Activated naive CD8-positive, alpha-beta T cell treated with anti-CD3 and anti-CD28 coated beads for 36 hours (primary cell): Measurements from ENCODE around the gene MICAL3. TPM values are rescaled to one million over a fixed set of nuclear protein-coding genes. Genes with fewer than 3 reads are reported as not detected.

Experiments
- DNase-seq: peaks from one replicate; pipeline ENCODE4 v3.0.0; 2021
- H3K27ac Mint-ChIP-seq: one replicate; pipeline ENCODE4 v1.8.0; 2022; ENCODE audit warnings: mild to moderate bottlenecking, moderate library complexity, mixed read lengths
- H3K27me3 Mint-ChIP-seq: one replicate; pipeline ENCODE4 v1.8.0; 2022; ENCODE audit warnings: mild to moderate bottlenecking, mixed read lengths
- H3K36me3 Mint-ChIP-seq: one replicate; pipeline ENCODE4 v1.8.0; 2021; ENCODE audit warnings: mild to moderate bottlenecking, mixed read lengths
- H3K4me1 Mint-ChIP-seq: one replicate; pipeline ENCODE4 v1.8.0; 2021; ENCODE audit warnings: mixed read lengths
- H3K4me3 Mint-ChIP-seq: one replicate; pipeline ENCODE4 v1.8.0; 2022; ENCODE audit warnings: mild to moderate bottlenecking, moderate library complexity, mixed read lengths
- H3K9me3 Mint-ChIP-seq: one replicate; pipeline ENCODE4 v1.8.0; 2022; ENCODE audit warnings: mixed read lengths
- total RNA-seq, 2 experiments: library from RNA; stranded (reverse); gene quantifications; one replicate each; pipeline ENCODE4 v1.2.3, GENCODE V29; 2021

The MICAL3 gene
- total RNA-seq, 2 experiments from 2014 or later = 36.6 to 41.3 TPM

GRCh38 chr22:17965538-17966402 lies 58.6 kb downstream of the MICAL3 start:
- no peak for DNase-seq
- no peaks in the 10 kb centered on the region for H3K9me3 Mint-ChIP-seq
- peaks cover 3% of the 10 kb centered on the region for H3K4me1 Mint-ChIP-seq
- no peak overlapping the region for H3K4me3 Mint-ChIP-seq
- H3K36me3 Mint-ChIP-seq = peaks cover 2% of the 10 kb centered on the region
- no peaks in the 10 kb centered on the region for H3K27me3 Mint-ChIP-seq
- H3K27ac Mint-ChIP-seq = no peak overlapping the region

DNA sequence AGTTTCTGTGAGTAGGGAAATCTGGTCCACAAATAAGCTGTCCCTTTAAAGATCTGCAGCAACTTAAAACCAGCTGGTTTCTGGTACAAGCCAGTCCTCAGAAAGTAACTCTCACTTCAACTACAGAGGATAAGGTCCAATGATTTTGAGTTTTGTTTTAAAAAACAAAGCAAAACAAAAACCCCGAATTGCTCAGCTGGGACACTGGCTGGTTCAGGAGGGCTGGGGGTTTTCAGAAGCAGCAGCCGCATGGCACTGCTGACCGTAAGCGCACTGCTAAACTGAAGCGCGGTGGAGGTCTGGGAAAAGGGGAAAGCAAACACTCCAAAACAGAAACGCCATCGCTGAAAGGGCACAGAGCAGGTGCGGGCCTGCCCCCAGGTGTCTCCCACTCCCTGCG lies 59.7 kb downstream of the MICAL3 start:
- DNase-seq = no peak
- Mint-ChIP-seq H3K9me3 (no peaks in the 10 kb centered on the region), H3K4me1 (peaks cover 3% of the 10 kb centered on the region), H3K27ac (no peak overlapping the region), H3K27me3 (no peaks in the 10 kb centered on the region), H3K36me3 (peaks cover 2% of the 10 kb centered on the region), H3K4me3 (no peak overlapping the region)

- no peaks in the 10 kb centered on the region for H3K9me3 Mint-ChIP-seq
- peaks cover 2% of the 10 kb centered on the region for H3K36me3 Mint-ChIP-seq
- peak overlapping the region; percentile 12 for H3K27ac Mint-ChIP-seq
- DNase-seq = no peak
- peaks cover 3% of the 10 kb centered on the region for H3K4me1 Mint-ChIP-seq
- no peak overlapping the region for H3K4me3 Mint-ChIP-seq
- no peaks in the 10 kb centered on the region for H3K27me3 Mint-ChIP-seq
Measured at GRCh38 chr22:17964156-17964555, 60.2 kb downstream of the MICAL3 start.

DNA sequence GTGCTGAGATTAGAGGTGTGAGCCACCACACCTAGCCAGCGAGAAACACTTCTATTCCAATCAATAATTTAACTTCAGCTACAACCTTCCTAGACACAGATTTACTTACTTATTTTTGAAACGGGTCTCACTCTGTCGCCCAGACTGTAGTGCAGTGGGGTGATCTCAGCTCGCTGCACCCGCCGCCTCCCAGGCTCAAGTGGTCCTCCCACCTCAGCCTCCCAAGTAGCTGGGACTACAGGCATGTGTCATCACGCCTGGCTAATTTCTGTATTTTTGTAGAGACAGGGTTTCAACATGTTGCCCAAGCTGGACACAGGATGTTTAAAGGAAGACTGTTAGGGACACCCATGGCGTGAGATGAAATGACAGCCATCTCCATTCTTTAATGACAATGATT lies 61.3 kb downstream of the MICAL3 start:
- H3K4me1 Mint-ChIP-seq = peaks cover 3% of the 10 kb centered on the region
- H3K27ac Mint-ChIP-seq = no peak overlapping the region
- no peak overlapping the region for H3K4me3 Mint-ChIP-seq
- no peak for DNase-seq
- H3K9me3 Mint-ChIP-seq = no peaks in the 10 kb centered on the region
- peaks cover 1% of the 10 kb centered on the region for H3K36me3 Mint-ChIP-seq
- H3K27me3 Mint-ChIP-seq = no peaks in the 10 kb centered on the region

GRCh38 chr22:17962168-17962567 lies 62.2 kb downstream of the MICAL3 start:
- Mint-ChIP-seq H3K4me3 (no peak overlapping the region), H3K4me1 (peaks cover 3% of the 10 kb centered on the region), H3K27ac (no peak overlapping the region), H3K9me3 (no peaks in the 10 kb centered on the region), H3K36me3 (no peaks in the 10 kb centered on the region), H3K27me3 (no peaks in the 10 kb centered on the region)
- DNase-seq = no peak

DNA sequence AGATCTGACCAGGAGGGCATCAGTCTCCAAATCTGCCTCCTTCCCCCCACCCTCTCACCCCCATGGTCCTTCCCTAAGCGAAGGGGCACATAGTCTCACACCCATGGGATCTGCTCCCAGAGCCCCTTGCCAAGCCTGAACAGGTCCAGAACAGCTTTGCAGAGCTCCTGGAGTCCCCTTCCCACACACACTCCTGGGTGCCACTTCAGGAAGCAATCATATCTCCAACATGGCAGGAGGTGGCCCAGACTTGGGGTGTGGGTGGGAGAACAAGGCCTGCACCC lies 63.0 kb downstream of the MICAL3 start:
- Mint-ChIP-seq H3K27me3 (no peaks in the 10 kb centered on the region), H3K4me1 (no peaks in the 10 kb centered on the region), H3K27ac (no peak overlapping the region), H3K4me3 (no peak overlapping the region), H3K9me3 (no peaks in the 10 kb centered on the region), H3K36me3 (no peaks in the 10 kb centered on the region)
- no peak for DNase-seq

GRCh38 chr22:17960695-17961445 lies 63.5 kb downstream of the MICAL3 start:
- no peak overlapping the region for H3K4me3 Mint-ChIP-seq
- no peaks in the 10 kb centered on the region for H3K4me1 Mint-ChIP-seq
- no peaks in the 10 kb centered on the region for H3K27me3 Mint-ChIP-seq
- no peak overlapping the region for H3K27ac Mint-ChIP-seq
- H3K36me3 Mint-ChIP-seq = no peaks in the 10 kb centered on the region
- H3K9me3 Mint-ChIP-seq = no peaks in the 10 kb centered on the region
- DNase-seq = no peak

DNA sequence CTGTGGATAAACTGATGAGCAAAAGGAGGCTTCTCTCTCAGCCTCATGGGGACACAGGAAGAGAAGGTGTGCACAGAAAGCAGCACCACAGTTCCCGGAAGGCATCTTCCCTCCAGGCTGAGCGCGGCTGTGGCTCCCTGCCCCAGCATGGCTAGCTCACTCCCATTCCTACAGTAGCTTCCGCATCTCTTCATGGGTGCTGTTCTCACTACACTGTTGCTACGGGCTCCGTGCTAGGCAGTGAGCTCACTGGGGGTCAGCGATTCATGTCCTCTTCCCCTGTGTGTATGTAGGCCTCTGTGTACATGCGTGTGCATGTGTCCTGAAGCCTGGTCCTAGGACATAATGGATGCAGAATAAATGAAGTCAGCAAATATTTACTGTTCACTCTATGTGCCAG lies 64.3 kb downstream of the MICAL3 start:
- no peaks in the 10 kb centered on the region for H3K9me3 Mint-ChIP-seq
- no peak overlapping the region for H3K27ac Mint-ChIP-seq

GRCh38 chr22:17958166-17958565 lies 66.2 kb downstream of the MICAL3 start:
- Mint-ChIP-seq H3K27ac (no peak overlapping the region), H3K36me3 (no peaks in the 10 kb centered on the region), H3K9me3 (no peaks in the 10 kb centered on the region), H3K4me1 (peaks cover 6% of the 10 kb centered on the region), H3K27me3 (no peaks in the 10 kb centered on the region), H3K4me3 (no peak overlapping the region)
- DNase-seq = no peak

More for the DNA sequence above, 64.3 kb downstream of the MICAL3 start:
- no peaks in the 10 kb centered on the region for H3K4me1 Mint-ChIP-seq
- H3K4me3 Mint-ChIP-seq = no peak overlapping the region
- H3K27me3 Mint-ChIP-seq = no peaks in the 10 kb centered on the region
- H3K36me3 Mint-ChIP-seq = no peaks in the 10 kb centered on the region
- no peak for DNase-seq

DNA sequence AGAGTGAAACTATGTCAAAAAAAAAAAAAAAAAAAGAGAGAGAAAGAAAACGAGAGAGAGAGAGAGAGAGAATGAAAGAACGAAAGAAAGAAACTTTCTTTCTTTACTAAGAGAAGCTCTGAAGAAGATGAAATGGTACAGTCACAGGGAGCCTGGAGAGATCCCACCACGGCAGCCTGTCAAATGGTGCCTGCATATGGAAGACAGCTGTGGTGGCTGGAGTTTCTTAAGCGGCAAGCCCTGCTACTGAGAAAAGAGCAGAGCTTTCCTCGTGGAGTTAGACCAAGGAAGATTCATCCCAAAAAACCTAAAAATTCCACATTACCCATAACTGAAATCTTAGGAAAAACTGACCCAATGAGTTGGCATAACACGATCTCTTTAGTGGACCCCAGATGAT lies 66.7 kb downstream of the MICAL3 start:
- Mint-ChIP-seq H3K27ac (no peak overlapping the region), H3K4me3 (no peak overlapping the region), H3K36me3 (no peaks in the 10 kb centered on the region), H3K27me3 (no peaks in the 10 kb centered on the region), H3K4me1 (peaks cover 6% of the 10 kb centered on the region), H3K9me3 (no peaks in the 10 kb centered on the region)
- DNase-seq = no peak

DNA sequence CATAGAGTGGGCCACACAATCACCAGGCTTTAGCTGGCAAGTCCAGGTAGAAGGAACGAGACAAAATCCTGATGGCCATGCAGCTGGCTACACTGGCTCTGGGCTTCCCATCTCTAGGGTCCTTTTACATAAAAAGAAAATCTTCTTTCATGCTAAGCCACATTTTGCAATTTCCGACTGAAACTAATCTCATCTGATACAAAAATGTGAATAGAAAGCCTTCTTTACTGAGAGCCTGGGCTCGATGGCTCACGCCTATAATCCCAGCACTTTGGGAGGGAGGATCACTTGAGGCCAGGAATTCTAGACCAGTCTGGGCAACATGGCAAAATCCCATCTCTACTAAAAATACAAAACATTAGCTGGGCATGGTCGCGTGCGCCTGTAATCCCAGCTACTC lies 67.2 kb downstream of the MICAL3 start:
- Mint-ChIP-seq H3K36me3 (no peaks in the 10 kb centered on the region), H3K27ac (no peak overlapping the region), H3K9me3 (no peaks in the 10 kb centered on the region), H3K4me1 (peaks cover 6% of the 10 kb centered on the region), H3K27me3 (no peaks in the 10 kb centered on the region), H3K4me3 (no peak overlapping the region)
- no peak for DNase-seq

DNA sequence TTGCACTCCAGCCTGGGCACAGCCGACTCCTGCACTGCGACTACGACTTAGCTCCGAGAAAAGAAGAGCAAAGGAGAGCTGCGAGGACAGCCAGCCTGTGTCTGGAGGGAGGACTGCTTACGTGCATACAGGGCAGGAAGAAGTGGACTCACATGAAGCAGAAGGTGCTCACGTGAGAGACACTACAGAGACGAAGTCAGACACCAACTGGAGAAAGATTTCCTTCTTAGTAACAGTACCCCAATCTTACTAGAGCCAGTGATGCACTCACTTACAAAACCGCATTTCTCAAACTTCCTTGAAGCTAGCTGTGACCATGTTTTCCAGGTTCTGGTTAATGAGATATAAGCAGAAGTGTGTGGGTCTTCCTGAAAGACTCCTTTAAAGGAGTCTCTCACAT lies 67.7 kb downstream of the MICAL3 start:
- no peaks in the 10 kb centered on the region for H3K27me3 Mint-ChIP-seq
- no peak overlapping the region for H3K4me3 Mint-ChIP-seq
- DNase-seq = no peak
- H3K4me1 Mint-ChIP-seq = peaks cover 6% of the 10 kb centered on the region
- no peaks in the 10 kb centered on the region for H3K9me3 Mint-ChIP-seq
- H3K27ac Mint-ChIP-seq = no peak overlapping the region
- H3K36me3 Mint-ChIP-seq = no peaks in the 10 kb centered on the region

- Mint-ChIP-seq H3K36me3 (no peaks in the 10 kb centered on the region), H3K27me3 (no peaks in the 10 kb centered on the region), H3K27ac (no peak overlapping the region), H3K4me1 (peaks cover 6% of the 10 kb centered on the region), H3K4me3 (no peak overlapping the region), H3K9me3 (no peaks in the 10 kb centered on the region)
- DNase-seq = no peak
Measured at GRCh38 chr22:17955590-17956379, 68.6 kb downstream of the MICAL3 start.

GRCh38 chr22:17954860-17955587 lies 69.3 kb downstream of the MICAL3 start:
- Mint-ChIP-seq H3K4me3 (no peak overlapping the region), H3K4me1 (peaks cover 9% of the 10 kb centered on the region), H3K36me3 (no peaks in the 10 kb centered on the region), H3K27ac (no peak overlapping the region), H3K9me3 (no peaks in the 10 kb centered on the region), H3K27me3 (no peaks in the 10 kb centered on the region)
- no peak for DNase-seq
